GM19099 (cell line): ENCODE measurements around the gene WFDC1.

ENCODE experiments used
- POLR2A ChIP-seq: IDR thresholded peaks from 3 replicates; pipeline ENCODE4 v1.6.1; 2011; ENCODE audit warnings: low read depth; ENCODE audit not compliant: insufficient read length; ENCODE audit errors: extremely low read depth

The WFDC1 gene

DNA sequence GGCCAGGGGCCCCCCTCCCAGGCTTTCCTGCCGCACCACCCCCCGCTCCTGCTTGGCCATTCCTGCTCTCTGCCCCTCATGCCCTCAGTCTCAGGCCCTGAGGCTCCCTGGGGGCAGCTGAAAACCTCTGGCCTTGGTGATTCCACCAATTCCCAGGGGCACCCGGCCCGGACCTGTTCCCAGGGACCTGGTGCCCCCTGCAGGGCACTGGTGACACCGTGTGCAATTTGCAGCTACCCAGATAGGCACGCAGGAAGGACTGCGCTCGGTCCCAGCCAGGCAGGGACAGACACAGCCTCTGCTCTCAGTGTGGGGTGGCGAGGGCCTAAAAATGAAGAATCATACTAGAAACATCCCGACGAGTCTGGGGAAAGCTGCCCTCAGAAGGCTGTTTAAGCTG, 13.4 kb downstream of the WFDC1 start:
- TF ChIP-seq POLR2A, result no peak

DNA sequence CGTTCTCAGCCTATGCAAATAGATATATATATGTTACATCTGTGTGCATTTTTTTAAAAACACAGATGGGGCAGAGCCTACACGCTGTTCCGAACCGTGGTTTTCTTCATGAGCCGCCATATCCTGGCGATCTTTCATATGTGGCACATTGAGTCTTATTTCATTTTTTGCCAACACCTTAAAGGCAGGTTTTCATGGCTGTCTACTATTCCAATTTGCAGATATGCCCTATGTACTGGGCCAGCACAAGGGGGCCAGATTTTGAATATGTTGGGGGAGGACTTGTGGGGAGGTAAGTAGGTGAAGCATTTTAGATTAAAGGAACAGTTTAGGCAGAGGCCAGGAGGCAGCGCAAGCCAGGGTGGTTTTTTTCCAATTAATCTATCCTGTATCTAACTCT, 16.0 kb downstream of the WFDC1 start:
- TF ChIP-seq POLR2A, result no peak

- TF ChIP-seq POLR2A, result no peak
Measured at GRCh38 chr16:84312783-84313382, 18.2 kb downstream of the WFDC1 start.

GRCh38 chr16:84313921-84314320, 19.2 kb downstream of the WFDC1 start:
- TF ChIP-seq POLR2A, result no peak

- no peak for TF ChIP-seq POLR2A
Measured at GRCh38 chr16:84314373-84314772, 19.7 kb downstream of the WFDC1 start.

GRCh38 chr16:84314814-84315213, 20.1 kb downstream of the WFDC1 start:
- no peak for TF ChIP-seq POLR2A

DNA sequence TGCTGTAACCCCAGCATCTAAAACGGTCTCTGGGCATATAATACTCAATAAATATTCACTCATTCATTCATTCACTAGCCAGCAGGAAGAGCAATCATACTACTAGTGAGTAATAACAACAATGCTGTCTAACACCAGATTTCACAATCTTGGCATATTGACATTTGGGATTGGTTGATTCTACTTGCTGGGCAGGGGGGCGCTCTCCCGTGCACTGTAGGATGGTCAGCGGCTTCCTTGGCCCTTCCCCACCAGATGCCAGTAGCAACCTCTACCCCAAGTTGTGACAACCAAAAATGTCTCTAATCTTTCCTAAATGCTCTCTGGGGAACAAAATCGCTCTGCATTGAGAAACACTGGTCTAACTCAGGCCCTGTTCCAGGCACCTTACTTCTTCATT, 20.7 kb downstream of the WFDC1 start:
- TF ChIP-seq POLR2A, result no peak

DNA sequence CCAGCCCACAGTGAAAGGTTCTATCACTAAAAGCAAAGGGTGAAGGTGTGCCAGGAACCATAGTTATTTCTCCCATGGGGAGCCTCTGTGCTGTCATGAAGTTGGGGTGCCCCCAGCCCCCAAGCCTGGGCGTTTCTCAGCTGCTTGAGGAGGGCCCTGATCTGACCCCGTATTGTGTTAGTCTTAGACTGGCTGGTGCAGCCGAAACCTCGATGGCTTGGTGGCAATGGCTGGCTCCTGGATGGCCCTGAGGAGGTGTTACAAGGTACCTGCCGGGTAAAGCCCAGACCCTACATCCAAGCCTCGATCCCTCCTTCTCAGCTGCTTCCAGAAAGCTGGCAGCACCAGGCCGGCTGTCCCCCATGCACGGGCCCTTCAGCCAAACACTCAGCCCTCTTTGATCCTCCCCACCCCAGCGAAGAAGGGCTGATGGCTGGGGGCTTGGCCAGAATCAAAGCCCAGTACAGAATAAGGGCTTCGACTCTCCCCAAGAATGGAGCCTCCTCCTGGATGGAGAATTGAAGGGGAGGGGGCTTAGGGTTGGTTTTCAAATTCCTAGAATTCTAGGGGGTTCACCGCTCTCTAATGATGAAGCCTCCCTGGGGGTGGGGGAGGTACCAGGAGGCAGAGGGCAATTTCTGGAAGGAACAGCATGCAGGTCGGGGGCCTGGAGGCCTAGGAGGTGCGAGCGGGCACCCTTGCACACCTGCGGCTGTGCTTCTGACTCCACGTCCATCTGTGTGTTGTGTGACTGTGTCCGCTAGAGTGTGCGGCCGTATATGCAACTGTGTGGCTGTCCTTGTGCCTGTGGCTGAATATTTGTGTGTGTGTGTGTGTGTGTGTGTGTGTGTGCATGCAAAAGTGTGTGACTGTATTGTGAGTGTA, 23.7 kb downstream of the WFDC1 start:
- TF ChIP-seq POLR2A, result no peak

DNA sequence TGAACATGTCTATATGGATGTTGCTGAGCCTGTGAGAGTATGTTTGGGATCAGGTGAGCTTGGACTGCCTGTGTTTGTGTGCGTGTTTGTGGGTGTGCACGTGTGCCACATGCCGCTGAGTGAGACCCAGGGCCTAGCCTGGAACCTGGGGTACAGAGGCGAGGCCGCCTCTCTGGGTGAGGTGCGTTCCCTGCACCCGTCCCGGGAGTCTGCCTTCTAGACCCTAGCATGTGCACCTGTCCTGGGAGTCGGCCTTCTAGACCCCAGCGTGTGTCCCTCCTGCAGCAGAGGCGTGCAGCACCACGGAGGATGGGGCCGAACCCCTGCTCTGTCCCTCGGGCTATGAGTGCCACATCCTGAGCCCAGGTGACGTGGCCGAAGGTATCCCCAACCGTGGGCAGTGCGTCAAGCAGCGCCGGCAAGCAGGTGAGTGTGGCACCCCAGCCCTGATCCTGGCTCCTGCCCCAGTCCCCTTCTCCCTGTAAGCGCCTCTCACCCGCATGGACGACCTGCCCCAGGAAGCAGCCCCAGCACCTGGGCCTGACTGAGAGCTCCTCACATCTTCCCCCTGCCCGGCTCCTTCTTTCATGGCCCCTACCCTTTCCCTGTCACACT, 24.6 kb downstream of the WFDC1 start:
- TF ChIP-seq POLR2A, result no peak

DNA sequence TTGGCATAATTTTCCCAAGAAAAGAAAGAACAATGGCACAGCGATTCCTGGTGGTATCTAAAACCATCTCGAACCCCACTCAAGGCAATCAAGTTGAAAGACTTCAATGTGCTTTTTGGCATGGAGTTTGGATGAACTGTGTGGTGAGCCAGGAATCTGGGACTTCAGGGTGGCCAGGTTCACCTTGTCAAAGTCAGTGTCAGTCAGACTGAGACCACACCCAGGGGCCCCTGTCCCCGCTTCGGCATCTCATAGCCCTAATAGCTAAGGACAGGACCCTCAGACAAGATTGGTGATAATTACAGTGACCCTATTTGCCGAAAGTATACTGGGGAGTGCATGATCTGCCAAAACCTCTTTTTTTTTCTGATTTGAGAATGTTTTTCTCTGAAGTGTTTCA, 25.8 kb downstream of the WFDC1 start:
- TF ChIP-seq POLR2A, result no peak

GRCh38 chr16:84321932-84322331, 27.3 kb downstream of the WFDC1 start:
- TF ChIP-seq POLR2A, result no peak

DNA sequence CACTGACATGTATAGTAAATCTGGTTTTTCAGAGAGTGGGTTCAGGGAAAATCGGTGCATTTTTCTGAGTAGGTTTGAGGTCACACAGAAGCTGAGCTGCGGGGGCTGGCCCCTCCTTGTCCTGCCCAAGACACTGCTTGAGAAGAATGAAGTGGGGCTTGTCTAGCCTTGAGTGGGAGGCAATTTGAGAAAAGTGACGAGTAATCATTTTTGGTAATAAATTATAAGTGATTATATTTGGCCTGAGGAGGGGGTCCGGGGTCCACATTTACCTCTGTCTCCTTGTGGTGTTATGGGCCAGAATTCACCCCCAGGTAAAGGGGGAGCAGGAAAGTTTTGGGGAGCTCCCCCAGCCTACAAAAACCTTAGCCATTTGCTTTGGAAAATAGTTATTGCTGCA, 28.1 kb downstream of the WFDC1 start:
- no peak for TF ChIP-seq POLR2A

- no peak for TF ChIP-seq POLR2A
Measured at GRCh38 chr16:84323606-84324005, 28.9 kb downstream of the WFDC1 start.

- no peak for TF ChIP-seq POLR2A
Measured at GRCh38 chr16:84324434-84325262, 30.0 kb downstream of the WFDC1 start.

- no peak for TF ChIP-seq POLR2A
Measured at GRCh38 chr16:84326545-84326944, 31.9 kb downstream of the WFDC1 start.
